GM12872 (cell line): Measurements from ENCODE around the gene LARP4B.
A peak's percentile ranks its signal among the peaks of the same experiment; 100 is the strongest.

Experiments
- TF ChIP-seq, protein P1 (sequence below): IDR thresholded peaks from 3 replicates; pipeline ENCODE4 v1.5.1; 2011; ENCODE audit warnings: low read depth, mild to moderate bottlenecking, low read length, moderate library complexity; ENCODE audit not compliant: insufficient read depth

The LARP4B gene

DNA sequence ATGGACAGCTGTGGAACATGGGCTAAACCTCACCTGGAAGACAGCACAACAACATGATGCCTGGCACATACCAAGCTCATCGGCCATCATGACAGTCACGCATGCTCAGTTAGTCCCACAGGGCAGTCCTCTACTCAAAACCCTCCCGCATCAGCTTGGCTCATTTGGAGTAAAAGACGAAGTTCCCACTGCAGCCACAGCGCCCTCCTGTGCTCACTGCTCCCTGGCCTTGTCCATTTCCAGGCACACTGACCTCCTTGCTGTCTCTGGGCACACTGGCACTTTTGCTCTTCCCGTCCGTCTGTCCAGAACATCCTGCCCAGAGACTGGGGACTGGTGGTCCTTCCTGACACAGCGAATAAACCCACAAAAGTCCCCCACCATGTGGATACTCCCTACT lies 66.2 kb downstream of the LARP4B start:
- TF ChIP-seq, protein P1, sequence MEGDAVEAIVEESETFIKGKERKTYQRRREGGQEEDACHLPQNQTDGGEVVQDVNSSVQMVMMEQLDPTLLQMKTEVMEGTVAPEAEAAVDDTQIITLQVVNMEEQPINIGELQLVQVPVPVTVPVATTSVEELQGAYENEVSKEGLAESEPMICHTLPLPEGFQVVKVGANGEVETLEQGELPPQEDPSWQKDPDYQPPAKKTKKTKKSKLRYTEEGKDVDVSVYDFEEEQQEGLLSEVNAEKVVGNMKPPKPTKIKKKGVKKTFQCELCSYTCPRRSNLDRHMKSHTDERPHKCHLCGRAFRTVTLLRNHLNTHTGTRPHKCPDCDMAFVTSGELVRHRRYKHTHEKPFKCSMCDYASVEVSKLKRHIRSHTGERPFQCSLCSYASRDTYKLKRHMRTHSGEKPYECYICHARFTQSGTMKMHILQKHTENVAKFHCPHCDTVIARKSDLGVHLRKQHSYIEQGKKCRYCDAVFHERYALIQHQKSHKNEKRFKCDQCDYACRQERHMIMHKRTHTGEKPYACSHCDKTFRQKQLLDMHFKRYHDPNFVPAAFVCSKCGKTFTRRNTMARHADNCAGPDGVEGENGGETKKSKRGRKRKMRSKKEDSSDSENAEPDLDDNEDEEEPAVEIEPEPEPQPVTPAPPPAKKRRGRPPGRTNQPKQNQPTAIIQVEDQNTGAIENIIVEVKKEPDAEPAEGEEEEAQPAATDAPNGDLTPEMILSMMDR: peak; percentile 18; the same call in 1 of the 3 replicates

GRCh38 chr10:860519-860918 lies 71.0 kb downstream of the LARP4B start:
- TF ChIP-seq, protein P1: no peak

DNA sequence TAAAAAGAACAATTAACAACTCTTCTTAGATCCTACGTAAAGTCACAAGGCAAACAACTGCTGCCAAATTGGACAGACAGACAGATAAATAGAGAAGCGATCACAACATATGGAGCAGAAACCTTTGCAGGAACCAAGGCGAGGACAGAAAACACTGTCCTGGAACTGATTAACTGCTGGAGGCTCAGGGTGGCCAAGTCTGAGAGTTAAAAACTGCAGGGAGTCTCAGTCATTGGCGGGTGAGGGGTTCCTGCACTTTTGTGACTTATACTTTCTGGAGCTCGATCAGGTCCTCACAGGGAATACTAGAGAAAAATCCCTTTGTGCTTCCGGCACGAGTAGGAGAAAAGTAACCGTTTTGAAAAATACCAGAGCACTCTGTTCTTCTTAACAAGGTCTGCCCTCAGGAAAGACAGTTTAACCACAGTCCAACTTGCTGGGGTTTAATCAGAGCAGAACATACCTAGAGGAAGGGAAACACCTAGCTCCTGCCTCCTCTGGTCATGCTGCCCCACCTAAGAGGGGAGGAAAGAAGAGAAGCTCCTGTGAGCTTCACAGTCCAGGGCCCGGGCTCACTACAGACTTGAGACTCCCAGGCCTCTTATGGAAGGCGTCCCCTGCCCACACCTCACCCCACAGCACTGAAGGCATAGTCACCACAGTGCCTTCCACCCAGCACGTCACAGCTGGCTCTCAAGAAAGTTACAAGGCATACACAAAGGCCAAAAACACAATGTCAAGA lies 74.9 kb downstream of the LARP4B start:
- TF ChIP-seq, protein P1: no peak

GRCh38 chr10:855671-856070 lies 75.8 kb downstream of the LARP4B start:
- TF ChIP-seq, protein P1: no peak

DNA sequence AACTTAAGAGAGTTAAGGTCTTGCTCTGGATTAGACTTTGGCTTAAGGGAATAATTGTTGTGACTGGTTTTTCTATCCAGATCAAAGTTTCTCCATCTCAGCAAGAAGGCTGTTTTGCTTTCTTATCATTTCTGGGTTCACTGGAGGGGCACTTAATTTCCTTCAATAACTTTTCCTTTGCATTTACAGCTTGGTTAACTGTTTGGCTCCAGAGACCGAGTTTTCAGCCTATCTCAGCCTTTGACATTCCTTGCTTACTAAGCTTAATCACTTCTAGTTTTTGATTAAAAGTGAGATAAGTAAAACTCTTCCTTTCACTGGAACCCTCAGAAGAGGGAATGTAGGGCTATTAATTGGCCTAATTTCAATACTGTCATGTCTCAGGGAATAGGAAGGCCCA lies 76.4 kb downstream of the LARP4B start:
- TF ChIP-seq, protein P1: no peak

GRCh38 chr10:853017-853416 lies 78.5 kb downstream of the LARP4B start:
- TF ChIP-seq, protein P1: no peak

DNA sequence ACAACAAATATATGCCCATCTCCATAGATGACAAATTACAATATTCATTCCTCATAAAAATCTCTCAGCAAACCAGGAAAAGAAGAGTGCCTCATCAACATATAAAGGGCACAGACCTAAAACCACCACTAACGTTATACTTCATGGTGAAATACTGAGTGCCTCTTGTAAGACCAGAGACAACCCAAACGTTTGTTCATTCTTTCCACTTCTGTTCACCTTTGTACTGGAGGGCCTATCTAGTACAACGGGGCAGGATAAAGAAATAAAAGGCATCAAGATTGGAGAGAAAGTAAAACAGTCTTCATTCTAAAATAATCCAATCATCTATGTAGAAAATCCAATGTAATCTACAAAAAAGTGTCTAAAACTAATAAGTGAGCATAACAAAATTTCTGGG lies 79.1 kb downstream of the LARP4B start:
- TF ChIP-seq, protein P1: no peak

DNA sequence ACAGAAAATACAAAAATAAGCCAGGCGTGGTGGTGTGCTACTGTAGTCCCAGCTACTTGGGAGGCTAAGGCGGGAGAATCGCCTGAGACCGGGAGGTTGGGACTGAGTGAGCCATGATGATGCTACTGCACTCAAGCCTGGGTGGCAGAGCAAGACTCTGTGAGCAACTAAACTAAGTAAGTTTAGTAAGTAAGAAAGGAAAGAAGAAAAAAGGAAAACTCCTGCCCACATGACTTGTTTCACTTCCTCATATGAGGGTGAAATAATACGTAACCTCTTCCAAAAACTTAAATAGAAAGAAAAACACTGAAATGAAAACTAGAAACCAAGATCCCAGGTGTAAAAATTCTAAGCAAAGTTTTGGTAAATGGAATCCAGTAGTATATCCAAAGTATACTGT lies 79.6 kb downstream of the LARP4B start:
- TF ChIP-seq, protein P1: no peak
